BE2C (cell line): Measurements from ENCODE around the gene MYLK3.

Experiments used
- DNase-seq: peaks from one replicate; pipeline ENCODE4 v3.0.0-alpha.2; 2020
- H3K27me3 ChIP-seq: fragments of 250-450 bp; sonication (Bioruptor Pico); 2 replicates; pipeline ENCODE4 v1.5.1; 2020; ENCODE audit warnings: mild to moderate bottlenecking
- H3K36me3 ChIP-seq: fragments of 250-450 bp; sonication (Bioruptor Pico); 2 replicates; pipeline ENCODE4 v1.5.1; 2020; ENCODE audit warnings: mild to moderate bottlenecking
- H3K4me1 ChIP-seq: fragments of 250-450 bp; sonication (Bioruptor Pico); 2 replicates; pipeline ENCODE4 v1.5.1; 2020
- H3K4me3 ChIP-seq: 2 replicates; pipeline ENCODE4 v1.5.1; 2011; ENCODE audit warnings: low read depth, low read length
- H3K9me3 ChIP-seq: fragments of 250-450 bp; sonication (Bioruptor Pico); 2 replicates; pipeline ENCODE4 v1.5.1; 2020
- TF ChIP-seq, protein P1 (sequence below): IDR thresholded peaks from 2 replicates; pipeline ENCODE4 v1.5.1; 2012; ENCODE audit warnings: mild to moderate bottlenecking, low read depth, low read length

MYLK3 gene

GRCh38 chr16:46731691-46732555 is 16.2 kb downstream of the MYLK3 start:
- TF ChIP-seq, protein P1, sequence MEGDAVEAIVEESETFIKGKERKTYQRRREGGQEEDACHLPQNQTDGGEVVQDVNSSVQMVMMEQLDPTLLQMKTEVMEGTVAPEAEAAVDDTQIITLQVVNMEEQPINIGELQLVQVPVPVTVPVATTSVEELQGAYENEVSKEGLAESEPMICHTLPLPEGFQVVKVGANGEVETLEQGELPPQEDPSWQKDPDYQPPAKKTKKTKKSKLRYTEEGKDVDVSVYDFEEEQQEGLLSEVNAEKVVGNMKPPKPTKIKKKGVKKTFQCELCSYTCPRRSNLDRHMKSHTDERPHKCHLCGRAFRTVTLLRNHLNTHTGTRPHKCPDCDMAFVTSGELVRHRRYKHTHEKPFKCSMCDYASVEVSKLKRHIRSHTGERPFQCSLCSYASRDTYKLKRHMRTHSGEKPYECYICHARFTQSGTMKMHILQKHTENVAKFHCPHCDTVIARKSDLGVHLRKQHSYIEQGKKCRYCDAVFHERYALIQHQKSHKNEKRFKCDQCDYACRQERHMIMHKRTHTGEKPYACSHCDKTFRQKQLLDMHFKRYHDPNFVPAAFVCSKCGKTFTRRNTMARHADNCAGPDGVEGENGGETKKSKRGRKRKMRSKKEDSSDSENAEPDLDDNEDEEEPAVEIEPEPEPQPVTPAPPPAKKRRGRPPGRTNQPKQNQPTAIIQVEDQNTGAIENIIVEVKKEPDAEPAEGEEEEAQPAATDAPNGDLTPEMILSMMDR, result no peak
- H3K4me1 ChIP-seq, result peaks cover 4% of the 10 kb centered on the region; the same call in 1 of the 2 replicates
- no peaks in the 10 kb centered on the region for H3K9me3 ChIP-seq
- no peak overlapping the region for H3K4me3 ChIP-seq
- H3K27me3 ChIP-seq, result no peaks in the 10 kb centered on the region
- peak; percentile 77 for DNase-seq
- H3K36me3 ChIP-seq, result no peaks in the 10 kb centered on the region

- TF ChIP-seq, protein P1, result no peak
- no peaks in the 10 kb centered on the region for H3K9me3 ChIP-seq
- H3K4me1 ChIP-seq, result peaks cover 4% of the 10 kb centered on the region; the same call in 1 of the 2 replicates
- no peaks in the 10 kb centered on the region for H3K36me3 ChIP-seq
- DNase-seq, result no peak
- H3K27me3 ChIP-seq, result no peaks in the 10 kb centered on the region
- no peak overlapping the region for H3K4me3 ChIP-seq
Measured at GRCh38 chr16:46730801-46731690, 17.1 kb downstream of the MYLK3 start.

DNA sequence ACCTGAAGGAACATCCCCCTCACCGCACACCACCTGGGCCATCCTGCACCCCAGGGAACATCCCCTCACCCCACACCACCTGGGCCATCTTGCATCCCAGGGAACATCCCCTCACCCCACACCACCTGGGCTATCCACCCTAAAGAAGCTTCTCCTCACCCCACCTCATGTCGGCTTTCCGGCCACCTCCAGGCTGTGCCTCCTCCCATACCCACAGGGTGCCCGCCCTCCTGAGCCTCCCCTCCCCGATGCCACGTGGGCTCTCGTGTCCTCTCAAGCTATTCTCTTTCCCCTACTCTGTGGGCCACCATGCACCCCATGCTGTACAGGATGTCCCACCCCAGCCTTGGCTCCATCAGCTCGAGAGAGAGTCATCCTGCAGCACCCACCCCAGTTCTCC is 18.0 kb downstream of the MYLK3 start:
- Histone ChIP-seq H3K36me3 (no peaks in the 10 kb centered on the region), H3K4me1 (peaks cover 4% of the 10 kb centered on the region; the same call in 1 of the 2 replicates), H3K4me3 (no peak overlapping the region), H3K27me3 (no peaks in the 10 kb centered on the region), H3K9me3 (no peaks in the 10 kb centered on the region)
- TF ChIP-seq, protein P1, result no peak
- DNase-seq, result no peak

DNA sequence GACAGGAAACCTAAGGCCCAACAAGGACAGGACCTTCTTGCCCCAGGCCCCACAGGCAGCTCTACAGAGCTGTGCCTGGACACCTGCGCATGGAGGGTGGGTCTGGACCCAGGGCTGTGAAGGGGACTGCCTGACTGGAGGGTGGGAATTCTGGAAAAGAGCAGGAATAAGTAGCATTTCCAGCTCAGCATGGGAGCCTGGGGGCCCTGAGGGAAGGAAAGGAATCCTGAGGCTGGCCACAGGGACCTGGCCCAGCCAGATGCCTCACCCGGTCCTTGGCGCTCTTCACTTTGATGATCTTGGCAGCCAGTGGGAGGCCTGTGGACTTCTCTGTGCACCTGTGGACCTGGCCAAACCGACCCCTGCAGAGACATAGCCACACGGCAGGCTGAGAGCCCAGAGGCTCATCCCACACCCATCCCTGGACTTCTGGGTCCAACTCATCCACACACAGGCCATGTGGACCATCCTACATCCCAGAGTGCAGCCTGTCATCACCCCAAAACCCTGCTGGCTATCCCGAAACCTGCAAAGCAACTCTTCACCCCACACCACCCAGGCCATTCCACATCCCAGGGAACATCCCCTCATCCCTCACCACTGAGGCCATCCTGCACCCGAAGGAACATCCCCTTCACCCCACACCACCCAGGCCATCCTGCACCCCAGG is 18.7 kb downstream of the MYLK3 start:
- H3K9me3 ChIP-seq, result no peaks in the 10 kb centered on the region
- TF ChIP-seq, protein P1, result no peak
- H3K36me3 ChIP-seq, result no peaks in the 10 kb centered on the region
- no peak overlapping the region for H3K4me3 ChIP-seq
- H3K27me3 ChIP-seq, result no peaks in the 10 kb centered on the region
- DNase-seq, result no peak
- H3K4me1 ChIP-seq, result peaks cover 4% of the 10 kb centered on the region; the same call in 1 of the 2 replicates

GRCh38 chr16:46728806-46729205 is 19.3 kb downstream of the MYLK3 start:
- DNase-seq, result no peak
- Histone ChIP-seq H3K9me3 (no peaks in the 10 kb centered on the region), H3K4me3 (no peak overlapping the region), H3K27me3 (no peaks in the 10 kb centered on the region), H3K36me3 (no peaks in the 10 kb centered on the region), H3K4me1 (peaks cover 4% of the 10 kb centered on the region; the same call in 1 of the 2 replicates)
- TF ChIP-seq, protein P1, result no peak
